DMS 273 (cell line): ENCODE results near the gene FOCAD.

Experiments
- DNase-seq: peaks from one replicate; lab custom pipeline; 2025; ENCODE audit not compliant: unreplicated experiment; lab: John Stamatoyannopoulos, UW

The FOCAD gene, protein sequence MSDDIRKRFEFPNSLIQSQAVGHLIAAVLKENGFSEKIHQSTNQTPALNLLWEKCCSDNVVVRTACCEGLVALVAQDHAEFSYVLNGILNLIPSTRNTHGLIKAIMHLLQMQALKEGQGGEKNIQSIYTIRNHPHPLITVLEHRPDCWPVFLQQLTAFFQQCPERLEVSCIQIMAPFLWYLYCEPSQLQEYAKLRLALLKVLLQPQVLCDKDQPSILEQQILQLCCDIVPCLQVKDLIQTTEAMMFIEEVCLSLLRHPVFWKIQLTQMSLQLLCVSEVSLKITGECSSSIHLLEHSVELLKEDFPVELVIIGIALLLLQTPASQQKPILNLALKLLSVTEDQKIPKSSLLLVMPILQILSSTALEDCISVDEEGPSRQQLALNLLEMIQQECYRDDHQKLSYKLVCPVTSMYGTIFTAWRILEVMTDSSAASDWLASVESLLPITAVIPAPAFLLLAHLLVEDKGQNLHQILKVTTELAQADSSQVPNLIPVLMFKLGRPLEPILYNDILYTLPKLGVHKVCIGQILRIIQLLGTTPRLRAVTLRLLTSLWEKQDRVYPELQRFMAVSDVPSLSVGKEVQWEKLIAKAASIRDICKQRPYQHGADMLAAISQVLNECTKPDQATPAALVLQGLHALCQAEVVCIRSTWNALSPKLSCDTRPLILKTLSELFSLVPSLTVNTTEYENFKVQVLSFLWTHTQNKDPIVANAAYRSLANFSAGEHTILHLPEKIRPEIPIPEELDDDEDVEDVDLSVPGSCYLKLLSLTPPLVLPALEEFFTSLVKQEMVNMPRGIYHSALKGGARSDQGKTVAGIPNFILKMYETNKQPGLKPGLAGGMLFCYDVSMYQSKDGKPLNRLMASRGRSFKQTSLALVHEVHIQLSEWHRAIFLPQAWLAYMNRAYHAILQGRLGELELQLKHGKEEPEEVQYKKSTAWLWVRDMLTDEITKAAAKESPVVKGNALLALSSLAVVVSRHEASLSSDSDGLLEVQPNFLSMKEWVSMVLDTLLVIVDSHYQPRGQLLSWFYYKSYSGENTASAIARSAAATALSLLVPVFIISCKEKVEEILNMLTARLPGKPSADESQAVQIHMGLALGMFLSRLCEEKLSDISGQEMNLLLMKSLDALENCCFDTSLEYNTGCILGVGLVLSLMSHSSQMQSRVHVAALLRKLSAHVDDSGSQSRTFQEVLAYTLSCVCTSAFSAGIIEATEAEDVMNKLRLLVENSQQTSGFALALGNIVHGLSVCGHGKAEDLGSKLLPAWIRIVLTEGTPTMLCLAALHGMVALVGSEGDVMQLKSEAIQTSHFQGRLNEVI (N-terminal part only)

DNA sequence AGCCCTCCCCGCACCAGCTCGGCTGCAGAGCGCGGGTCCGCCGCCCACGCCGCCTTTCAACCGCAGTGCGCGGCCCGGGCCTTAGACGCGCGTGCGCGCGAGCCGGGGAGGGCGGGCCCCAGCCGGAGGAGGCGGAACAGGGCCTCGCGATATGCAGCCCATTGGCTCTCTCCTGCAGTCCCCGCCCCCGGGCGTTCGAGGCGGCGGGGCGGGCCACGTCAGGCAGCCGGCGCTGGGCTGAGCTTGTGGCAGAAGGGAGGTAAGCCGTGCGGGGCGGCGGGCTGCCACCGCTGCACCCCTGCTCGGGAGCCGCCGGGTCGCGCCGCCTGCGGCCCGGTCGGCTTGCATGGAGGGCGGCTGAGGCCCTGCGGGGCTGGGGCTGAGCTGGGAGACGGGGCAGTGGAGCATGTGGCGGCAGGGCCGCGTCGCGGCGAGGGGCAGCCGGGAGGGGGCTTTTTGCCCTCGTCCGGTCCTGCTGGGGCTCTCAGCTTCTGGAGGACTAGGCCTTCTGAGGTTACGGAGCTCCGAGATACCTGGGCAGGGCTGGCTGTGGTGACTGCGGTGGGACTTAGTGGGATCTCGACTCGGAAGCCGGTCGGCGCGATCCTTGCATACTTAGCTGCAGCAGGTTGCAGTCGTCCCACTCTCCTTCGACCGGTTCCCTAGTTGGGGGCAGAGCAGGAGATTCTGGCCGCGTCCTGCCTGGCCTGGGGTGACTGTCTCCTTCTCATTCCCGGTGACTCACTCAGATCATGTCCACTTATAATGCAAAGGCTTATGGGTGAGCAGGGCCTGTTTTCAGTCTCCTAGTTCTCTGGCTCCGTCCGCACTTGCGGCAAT is at the start of gene FOCAD:
FOCAD (plus strand) TSS at position 225 of the 840 bp plus-strand sequence. CDS start 31,095 bp downstream, outside the sequence.
- peak; percentile 99 for DNase-seq

DNA sequence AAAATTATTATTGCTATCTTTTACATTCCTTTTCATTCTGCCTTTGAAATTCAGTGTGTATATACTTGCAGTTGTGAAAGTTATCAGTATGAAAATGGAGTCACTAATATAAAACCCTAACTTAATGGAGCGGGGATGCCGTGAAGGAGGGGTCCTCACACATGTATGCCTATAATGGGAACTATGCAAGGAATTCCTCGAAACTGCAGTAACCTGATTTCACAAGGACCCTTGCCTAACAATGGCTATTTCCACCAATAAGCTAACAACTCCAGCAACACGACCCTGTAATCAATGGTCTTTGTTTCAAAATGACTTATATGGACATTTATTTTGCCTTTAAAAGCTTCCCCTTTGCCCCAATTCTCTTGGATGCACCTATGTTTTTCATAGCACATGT is 49.2 kb upstream of the FOCAD start:
- no peak for DNase-seq

DNA sequence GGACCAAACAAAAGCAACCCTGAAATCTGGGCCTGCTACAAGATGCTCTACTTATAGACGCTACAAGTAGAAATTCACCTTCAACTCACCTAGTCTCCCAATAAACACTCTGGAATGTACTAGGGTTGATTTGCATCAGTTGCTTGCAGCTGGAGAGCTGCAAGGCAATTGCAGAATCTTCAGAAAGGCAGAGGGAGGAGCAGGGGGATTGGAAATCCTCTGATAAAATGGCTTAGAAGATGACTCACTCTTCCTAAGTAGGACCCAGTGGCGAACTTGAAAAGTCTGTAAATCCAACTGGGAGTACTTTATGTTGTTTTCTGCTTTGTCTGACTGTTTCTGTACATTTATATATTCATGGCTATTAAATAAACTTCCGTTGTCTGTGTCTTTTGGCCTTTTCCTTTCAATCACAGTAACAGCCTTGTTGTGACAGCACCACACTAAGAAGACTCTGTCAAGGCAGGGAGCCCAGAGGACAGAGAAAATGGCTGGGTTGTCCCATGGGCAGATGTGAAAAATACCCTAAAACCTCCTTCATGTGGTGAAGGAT is 47.1 kb upstream of the FOCAD start:
- DNase-seq = no peak

DNA sequence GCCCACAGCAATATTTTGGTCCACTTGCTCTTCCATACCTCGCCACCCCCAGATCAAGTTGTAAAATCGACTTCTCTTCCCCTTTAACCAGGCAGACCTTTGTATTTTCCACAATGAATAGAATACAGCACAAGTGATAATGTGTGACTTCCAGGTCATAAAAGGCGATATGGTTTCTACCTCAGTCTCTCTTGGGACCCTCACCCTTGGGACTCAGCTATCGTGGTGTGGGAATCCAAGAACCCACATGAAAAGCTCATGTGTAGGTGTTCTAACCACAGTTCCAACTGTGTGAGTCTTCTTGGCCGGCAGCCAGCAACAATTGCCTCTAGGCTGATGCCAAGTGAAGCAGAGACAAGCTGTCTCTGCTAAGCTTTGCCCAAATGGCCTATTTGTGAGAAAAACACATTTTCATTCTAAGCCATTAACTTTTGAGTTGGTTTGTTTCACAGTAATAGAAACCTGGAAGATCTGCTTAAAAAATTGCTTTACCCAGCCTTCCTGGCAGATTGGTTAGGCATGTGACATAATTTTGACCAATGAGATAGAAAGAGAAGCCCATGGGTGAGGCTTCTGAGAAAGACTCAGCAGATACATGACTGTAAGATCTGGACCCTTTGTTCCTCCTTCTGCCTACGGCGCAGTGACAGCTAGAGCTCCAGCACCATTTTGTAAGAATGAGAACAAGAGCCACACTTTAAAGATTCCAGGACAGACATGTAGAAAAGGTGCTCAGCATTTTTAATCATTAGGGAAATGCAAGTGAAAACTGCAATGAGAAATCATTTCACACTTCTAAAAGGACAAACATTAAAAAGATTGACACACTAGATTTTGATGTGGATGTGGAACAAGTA is 43.5 kb upstream of the FOCAD start:
- peak; percentile 94 for DNase-seq

DNA sequence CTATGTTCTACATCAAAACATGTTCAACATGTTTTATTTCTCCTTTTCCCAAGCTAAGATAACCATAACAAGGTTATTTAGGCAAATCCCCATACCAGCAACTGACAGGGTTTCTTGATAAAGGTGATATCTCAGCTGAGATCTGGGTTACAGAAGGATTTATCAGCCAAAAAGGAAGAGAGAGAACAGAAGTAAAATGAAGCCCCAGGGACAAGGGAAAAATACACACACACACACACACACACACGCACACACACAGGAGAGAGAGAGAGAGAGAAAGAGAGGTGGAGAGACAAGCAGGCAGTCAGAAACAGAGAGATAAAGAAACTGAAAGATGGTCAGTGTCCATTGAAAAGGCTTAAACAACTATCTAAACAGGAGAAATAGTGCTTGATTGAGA is 42.0 kb upstream of the FOCAD start:
- DNase-seq = no peak

DNA sequence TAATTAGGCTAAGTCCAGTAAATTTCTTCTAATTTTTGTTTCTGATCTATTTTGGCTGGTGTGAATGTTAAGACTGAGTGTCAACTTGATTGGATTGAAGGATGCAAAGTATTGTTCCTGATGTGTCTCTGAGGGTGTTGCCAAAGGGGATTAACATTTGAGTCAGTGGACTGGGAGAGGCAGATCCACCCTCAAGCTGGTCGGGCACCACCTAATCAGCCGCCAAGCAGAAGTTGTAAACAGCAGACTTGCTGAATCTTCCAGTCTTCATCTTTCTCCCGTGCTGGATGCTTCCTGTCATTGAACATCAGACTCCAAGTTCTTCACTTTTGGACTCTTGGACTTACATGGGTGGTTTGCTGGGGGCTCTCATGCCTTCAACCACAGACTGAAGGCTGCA is 40.4 kb upstream of the FOCAD start:
- no peak for DNase-seq

DNA sequence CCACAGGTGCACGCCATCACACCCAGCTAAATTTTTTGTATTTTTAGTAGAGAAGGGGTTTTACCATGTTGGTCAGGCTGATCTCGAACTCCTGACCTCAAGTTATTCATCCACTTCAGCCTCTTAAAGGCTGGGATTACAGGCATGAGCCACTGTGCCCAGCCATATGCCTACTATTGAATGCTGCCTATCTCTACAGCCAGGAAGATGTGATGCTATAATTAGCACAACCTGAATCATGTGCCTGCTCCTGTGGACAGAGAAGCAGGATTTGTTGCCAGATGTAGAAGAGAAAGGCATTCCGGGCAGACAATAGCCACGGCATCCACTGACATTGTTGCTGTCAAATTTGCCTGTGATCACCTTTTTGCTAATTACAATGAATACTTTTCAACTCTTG is 37.4 kb upstream of the FOCAD start:
- no peak for DNase-seq

DNA sequence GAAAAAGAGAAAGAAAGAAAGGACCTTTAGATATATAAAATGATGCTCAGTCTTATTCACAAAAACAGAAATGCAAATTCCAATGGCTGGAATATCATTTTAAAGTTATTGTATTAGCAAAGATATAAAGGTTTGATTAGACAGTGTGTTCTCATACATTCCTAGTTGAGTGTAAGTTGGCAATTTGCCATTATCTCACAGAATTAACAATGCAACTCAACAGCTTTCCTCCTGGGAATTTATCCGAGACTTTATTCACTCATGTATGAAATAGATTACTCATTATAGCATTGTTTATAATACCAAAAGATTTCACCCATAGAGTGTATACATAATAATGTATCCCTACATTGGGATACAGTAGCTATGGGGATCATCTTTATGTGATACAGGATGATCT is 34.7 kb upstream of the FOCAD start:
- DNase-seq = peak; percentile 30

DNA sequence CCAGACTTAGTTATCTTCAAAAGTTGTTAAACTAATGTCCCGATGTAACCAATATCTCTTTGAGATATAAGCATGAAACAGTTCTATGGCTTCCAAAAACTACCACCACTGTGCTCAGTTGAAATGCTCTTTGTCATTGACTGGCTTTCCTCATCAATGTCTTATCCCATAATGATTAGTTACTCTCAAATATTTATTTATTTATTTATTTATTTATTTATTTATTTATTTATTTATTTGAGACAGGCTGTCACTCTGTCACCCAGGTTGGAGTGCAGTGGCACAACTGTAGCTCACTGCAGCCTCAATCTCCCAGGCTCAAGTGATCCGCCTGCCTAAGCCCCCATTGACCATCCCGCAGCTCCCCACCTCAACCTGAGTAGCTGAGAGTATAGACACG is 33.7 kb upstream of the FOCAD start:
- no peak for DNase-seq

DNA sequence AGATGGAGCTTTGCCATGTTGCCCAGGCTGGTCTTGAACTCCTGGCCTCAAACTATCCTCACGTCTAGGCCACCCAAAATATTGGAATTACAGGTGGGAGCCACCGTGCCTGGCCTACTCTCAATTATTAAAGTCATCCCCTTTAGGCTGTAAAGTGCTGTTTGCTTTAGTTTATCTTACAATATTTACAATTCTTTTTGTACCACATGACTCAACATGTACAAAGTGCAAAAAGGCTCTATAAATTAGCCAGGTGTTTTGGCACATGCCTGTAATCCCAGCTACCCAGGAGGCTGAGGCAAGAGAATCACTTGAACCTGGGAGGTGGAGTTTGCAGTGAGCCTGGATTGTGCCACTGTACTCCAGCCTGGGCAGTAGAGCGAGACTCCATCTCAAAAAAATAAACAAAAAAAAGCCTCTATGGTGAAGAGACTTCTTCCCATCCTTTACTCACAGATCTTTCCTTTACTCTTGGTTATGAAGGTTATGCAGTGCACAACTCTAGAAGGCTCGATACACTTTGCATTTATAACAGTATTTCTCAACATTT is 33.2 kb upstream of the FOCAD start:
- DNase-seq = no peak

DNA sequence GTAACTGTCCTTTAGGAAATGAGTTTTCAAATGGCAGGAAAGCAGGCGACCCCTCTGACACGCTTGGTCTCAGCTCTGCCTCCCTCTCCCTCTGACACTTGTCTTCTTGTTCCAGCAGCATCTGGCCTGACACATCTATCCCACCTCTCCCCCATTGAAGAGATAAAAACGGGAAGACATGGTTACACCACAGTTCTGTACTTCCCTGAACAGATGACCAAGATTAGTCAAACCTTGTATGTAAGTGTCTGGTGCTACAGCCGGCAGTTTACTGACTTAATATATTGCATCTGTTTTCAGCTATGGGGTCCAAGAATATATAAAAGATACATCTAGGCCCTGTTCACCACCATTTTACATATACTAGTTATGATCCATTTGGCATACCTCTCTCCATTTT is 32.1 kb upstream of the FOCAD start:
- DNase-seq = no peak

DNA sequence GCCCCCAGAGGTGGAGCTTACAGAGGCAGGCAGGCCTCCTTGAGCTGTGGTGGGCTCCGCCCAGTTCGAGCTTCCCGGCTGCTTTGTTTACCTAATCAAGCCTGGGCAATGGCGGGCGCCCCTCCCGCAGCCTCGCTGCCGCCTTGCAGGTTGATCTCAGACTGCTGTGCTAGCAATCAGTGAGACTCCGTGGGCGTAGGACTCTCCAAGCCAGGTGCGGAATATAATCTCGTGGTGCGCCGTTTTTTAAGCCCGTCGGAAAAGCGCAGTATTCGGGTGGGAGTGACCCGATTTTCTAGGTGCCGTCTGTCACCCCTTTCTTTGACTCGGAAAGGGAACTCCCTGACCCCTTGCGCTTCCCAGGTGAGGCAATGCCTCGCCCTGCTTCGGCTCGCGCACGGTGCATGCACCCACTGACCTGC is 25.8 kb upstream of the FOCAD start:
- DNase-seq = peak; percentile 17

DNA sequence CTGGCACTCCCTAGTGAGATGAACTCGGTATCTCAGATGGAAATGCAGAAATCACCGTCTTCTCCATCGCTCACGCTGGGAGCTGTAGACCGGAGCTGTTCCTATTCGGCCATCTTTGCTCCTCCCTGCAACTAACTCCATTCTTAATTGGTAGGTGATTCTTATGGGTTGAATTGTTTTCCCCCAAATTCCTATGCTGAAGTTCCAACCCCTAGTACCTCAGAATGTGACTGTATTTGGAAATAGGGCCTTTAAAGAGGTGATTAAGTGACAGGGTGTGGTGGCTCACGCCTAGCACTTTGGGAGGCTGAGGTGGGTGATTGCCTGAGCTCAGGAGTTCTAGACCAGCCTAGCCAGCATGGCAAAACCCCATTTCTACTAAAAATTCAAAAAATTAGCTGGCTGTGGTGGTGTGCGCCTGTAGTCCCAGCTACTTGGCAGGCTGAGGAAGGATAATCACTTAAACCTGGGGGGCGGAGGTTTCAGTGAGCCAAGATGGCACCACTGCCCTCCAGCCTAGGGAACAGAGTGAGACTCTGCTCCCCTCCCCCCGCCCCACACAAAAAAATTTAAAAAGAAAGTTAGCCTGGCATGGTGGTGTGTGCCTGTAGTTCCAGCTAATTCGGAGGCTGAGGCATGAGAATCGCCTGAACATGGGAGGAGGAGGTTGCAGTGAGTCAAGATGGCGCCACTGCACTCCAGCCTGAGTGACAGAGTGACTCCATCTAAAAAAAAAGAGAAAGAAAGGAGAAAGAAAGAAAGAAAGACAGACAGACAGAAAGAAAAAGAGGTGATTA is 25.2 kb upstream of the FOCAD start:
- peak; percentile 33 for DNase-seq

DNA sequence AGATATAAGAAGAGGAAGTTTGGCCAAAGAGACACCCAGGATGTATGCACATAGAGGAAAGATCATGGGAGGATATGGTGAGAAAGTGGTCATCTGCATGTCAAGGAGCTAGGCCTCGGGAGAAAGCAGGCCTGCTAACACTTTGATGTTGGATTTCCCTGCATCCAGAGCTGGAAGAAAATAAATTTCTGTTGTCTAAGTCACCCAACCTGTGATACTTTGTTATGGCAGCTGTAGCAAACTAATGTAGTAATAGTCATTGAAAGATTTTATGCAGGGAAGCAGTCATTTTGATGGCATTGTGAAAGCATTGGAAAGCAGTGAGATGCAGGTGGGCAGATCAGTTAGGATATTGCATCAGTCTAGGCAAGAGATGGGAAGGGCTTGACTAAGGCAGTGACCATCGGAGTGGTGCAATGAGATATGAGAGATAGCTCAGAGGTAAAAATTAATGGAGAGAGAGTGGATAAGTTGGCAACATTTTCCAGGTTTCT is 24.5 kb upstream of the FOCAD start:
- no peak for DNase-seq

DNA sequence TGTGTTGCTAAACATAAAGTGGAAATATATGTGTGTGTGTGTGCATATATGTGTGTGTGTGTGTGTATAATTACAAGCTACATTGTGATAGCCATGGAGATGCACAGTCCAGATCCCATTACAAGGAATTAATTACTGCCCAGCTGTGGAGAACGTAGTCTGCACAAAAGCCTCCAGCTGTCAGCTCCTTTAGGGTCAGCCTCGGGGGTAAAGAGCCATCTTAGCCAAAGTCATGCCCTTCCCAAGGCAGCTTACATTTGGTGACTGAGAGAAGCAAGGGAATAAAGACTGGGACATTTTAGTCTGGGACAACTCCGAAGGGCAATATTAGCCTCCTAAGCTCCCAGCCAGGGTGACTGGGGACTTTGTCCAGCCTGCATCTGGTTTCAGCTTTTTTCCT is 21.9 kb upstream of the FOCAD start:
- peak; percentile 77 for DNase-seq

DNA sequence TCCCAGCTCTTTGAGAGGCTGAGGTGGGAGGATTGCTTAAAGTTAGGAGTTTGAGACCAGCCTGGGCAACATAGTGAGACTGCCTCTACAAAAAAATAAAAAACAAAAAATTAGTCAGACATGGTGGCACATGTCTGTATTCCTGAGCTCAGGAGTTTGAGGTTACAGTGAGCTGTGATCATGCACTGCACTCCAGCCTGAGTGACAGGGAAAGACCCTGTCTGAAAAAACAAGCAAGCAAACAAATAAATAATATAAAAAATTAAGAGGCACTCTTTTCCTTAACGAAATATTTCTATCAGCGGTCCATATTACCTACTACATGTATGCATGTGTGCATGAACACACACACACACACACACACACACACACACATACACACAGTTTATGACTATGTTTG is 20.9 kb upstream of the FOCAD start:
- DNase-seq = no peak

DNA sequence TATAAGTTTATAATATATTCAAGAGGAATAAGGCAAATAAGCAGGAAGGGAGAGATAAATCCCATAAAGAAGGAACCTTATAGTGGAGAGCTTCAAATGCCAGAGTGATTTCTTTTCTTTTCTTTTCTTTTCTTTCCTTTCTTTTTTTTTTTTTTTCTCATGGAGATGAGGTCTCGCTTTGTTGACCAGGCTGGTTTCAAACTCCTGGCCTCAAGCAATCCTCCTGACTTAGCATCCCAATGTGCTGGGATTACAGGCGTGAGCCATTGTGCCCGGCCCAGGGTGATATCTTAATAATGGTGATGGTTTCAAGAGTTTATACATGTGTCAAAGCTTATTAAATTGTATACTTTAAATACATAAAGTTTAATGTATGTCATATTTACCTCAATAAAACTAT is 19.6 kb upstream of the FOCAD start:
- DNase-seq = no peak

DNA sequence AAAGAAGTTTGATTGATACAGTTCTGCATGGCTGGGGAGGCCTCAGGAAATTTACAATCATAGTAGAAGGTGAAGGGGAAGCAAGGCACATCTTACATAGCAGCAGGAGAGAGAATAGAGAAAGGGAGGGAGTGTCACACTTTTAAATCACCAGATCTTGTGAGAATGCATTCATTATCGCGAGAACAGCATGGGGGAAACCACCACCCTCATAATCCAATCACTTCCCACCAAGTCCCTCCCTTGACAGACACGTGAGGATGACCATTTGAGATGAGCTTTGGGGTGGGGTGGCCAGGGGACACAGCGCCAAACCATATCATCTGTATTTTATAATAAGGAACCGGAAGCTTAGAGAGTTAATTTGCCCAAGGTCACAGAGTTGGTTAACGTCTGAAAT is 13.7 kb upstream of the FOCAD start:
- no peak for DNase-seq
